ENCODE data around the gene PHKA2.

PHKA2 gene

DNA sequence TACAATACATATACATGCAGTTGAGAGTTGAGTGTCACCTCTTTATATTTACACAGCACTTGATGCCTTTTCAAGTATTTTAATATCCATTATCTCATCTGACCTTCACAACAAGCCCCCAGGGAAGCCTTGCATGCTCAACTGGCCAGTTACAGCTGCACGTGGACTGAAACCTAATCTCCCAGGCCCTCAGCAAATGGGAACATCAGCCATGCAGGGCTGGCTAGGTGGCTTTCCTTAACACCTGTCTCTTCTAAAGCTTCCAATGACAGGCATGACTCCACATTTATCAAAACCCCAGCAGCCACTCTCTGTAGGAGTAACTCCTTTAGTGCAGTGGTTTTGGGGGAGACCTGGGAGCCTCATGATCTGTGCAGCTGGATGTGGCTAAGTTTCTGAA is 56.4 kb downstream of the PHKA2 start:
- DNase-seq = no peak

DNA sequence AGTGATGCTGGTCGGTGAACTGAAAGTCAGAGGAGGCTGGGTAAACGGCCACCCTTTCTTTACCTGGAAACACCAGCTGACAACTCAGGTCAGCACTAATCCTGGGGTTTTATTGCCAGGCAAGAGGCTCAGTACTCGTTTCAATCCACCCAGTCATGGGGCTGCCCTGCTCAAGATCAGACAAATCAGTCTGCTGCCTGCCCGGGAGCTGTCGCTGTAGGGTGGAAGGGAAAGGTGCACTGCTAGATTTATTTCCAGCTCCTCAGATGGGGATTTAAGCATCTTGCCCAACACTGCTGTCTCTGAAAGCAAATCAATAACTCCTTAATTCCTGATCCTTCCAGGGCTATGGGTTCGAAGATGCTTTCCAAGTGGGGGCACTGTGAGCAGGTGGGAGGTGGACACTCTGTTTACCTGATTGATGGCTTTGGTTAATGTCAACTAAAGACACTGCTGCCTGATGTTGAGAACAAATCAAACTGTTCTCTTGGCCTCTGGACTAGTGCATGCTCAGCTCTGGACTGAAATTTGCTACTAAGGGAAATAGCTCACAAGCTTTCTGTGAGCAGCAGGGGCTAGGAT is 59.3 kb downstream of the PHKA2 start:
- DNase-seq = no peak

DNA sequence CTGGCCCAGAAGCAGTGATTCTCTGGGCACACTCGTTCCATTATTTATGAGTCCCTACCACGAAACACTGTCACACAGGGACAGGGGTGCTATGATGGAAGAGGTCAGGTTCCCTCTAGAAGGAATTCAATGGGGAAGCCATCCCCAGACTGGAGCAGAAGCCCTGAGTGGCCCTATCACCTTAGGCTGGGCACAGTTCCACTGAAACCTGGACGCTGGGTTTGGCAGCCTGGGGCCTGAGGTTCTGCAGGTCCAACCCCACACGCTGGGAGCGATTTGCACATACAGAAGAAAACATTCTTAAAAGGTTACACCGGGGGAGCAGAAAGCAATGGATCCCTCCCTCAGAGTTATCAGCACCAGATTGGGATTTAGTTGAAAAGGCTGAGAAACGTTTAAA is 63.3 kb downstream of the PHKA2 start:
- no peak for DNase-seq

DNA sequence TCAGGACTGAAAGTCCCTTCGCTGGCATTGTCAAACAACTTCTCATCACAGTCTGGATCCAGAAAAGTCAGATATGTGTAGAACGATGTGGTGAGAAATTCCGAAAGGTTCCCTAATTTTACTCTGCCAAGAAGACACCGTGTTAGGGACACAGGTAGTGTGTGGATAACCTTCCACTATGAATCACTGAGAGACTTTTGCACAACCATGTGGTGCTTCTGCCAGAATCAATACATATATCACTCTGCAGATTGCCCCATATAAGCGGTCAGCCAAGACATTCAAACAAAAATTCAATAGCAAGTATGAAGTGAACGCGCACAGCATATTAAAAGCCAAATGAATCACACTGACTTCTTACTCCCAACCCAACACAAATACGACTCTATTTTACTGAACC is 63.8 kb downstream of the PHKA2 start:
- DNase-seq = no peak

DNA sequence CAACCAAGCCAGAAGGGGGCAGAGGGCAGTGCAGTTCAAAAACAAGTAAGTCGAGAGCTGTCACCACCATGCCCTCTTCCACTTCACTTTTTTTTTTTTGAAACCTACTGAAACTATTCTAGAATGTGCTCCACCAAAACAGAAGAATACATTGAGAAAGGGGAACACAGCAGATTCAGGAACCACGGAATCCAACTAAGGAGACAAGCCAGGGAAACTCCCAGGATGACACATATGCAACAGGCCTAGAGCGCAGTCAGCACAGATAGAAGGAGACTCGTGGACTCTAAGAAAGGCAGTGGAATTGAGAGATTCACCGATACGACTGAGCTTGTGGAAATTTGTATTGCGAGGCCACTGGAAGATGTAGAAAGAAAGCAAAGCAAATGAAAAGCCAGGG is 66.1 kb downstream of the PHKA2 start:
- DNase-seq = no peak

DNA sequence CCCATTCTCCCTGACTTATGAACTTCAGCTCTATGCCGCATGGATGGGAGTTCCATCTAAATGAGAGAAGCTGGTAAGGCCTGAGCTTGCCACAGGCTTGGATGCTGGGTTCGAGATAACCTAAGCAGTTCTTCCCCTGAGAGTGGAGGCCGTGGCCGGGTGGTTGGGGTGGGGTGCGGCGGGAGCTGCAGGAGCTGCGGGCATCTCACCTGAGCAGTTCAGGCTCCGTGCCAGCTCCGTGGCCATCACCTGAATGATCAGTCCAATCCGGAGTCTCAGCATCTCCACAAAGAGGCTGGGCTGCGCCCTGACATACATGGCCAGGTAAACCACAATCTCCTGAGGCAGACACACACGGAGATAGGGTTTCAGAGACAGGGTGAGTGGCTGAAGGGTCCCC is 77.6 kb downstream of the PHKA2 start:
- DNase-seq = no peak

DNA sequence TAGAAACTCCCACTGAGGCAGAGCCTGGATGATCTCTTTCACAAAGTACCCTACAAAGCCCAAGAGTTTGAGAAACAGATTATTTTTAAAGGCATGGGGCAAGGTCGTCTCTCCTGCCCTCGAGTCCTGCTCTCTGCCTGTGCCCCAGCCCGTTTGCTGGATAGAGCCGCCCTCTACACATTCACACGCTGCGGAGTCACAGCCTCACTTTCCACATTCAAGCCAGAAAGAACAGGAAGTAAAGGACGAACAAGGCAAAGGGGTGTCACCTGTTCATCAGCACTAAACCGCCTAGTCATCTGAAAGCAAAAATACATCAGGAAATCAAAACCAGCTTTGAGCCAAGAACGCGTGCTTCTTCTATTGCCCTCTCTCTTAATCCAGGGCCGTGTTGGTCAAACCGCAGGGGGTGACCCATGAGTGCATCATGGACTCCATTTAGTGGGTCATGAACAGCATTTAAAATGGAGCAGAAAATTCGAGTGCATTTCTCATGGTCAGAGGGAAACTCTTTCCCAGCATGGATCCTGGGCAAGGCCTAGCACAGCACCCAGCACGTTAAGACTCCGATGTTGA is 83.4 kb downstream of the PHKA2 start:
- no peak for DNase-seq

DNA sequence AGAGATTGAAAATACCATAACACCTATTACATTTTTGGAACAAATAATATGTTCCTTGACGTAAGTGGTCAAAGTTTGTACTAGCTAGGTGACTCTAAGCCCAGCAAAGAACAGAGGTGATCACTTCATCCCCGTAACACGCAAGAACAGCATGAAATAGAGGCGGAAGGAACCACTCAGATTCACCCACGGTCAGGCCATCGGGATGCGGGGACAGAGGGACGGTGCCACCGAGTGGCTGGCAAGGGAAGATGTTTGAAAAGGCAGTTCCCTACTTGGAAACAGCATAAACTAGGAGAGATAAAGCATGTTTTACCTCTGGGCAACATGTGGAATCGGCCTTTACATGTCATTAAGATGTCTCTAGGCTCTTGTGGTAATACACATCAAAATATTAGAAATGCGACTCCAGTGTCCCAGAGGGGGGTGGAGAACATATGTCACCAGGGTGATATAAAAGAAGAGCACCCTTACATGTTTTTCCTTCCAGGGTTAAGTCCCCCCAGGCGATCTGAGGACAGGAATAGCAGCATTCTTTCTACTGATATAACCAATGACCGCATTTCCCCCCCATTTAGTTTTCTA is 84.0 kb downstream of the PHKA2 start:
- DNase-seq = no peak

DNA sequence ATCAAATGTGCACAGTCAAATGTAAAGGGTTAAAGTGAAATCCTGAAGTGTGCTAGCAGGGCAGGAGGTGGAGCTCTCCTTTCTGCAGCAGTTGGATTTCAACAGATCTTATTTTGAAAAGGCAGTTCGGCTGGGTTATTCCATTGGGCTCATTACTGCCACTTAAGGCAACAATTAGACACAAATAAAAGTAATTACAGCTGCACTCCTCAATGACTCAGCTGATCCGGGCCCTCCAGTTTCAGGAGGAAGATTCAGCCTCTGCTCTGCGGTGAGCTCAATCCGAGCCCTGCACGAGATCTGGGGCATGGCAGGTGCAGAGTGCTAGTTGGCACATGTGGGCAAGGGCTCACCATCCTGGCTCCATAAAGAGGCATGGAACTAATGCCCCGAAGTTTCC is 85.4 kb downstream of the PHKA2 start:
- no peak for DNase-seq

DNA sequence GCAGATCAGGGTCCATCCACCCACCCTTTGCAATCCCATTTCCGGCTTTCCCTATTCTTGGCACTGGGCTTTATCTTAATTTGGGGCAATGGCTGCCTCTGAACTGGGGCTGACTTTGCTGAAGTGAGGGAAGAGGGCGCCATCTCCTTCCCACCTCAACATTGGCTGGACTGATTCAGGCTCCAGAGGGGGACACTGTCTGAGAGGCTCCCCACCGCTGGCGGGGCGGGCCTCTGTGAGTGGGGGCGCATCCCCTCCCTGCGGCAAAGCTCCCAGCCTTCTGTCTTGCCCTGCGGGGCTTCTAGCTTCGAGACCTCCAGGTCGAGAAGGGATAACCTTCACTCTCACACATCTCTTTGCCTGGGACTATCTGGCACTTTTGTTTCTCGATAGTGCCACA is 85.8 kb downstream of the PHKA2 start:
- DNase-seq = no peak

DNA sequence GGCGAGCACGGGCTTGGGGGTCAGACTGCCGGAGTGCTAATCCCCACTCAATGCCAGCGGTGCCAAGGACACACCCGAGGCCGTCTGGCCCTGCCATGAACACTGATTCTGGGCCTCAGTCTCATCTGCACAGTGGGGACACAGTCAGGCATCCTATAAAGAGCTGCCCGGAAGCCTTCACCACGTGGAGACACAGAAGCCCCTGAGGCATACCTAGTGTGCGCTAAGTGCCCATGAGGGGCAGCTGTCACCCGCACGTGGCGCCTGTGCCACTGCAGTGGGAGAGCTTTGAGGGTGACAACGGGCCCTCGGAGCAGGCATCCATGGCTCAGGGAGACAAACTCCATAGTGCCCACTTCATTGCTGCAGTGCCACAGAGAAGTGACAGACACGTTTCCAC is 86.3 kb downstream of the PHKA2 start:
- DNase-seq = no peak

DNA sequence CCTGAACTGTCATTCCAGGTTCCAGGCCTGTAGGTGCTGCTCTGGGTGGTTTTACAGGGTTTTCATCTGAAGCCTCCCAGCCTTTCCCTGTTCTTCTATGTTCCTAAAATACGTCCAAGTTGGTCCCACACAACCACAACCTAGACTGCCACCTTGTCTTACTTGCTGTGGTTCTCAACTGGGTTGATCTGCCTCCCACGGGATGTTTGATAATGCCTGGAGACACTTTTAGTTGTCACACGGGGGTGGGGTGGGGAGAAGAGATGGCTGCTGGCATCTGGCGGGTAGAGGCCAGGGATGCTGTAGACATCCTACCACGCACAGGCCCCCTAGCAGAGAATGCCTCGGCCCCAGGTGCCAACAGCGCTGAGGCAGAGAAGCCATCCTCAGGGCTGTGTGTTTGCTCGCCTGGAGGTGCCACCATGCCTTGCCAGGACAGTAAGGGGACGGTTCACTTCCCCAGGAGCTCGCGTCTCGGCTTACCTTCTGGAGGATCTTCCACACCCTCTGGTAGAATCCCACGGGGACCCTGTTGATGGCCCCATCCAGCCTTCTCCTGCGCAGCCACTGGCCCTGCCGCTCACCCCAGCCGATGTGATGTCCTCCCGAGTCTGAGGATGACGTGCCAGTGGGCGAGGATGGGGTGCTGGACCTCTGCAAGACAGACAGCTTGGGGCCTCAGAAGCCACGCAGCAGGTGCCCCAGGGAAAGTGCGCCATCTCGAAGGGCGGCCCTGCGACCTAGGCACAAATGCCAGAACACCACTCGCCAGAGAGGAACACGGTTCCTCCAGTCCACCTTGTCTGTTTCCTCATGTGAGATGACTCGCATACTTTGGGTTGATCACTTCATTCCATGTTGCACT is 87.0 kb downstream of the PHKA2 start:
- DNase-seq = no peak

DNA sequence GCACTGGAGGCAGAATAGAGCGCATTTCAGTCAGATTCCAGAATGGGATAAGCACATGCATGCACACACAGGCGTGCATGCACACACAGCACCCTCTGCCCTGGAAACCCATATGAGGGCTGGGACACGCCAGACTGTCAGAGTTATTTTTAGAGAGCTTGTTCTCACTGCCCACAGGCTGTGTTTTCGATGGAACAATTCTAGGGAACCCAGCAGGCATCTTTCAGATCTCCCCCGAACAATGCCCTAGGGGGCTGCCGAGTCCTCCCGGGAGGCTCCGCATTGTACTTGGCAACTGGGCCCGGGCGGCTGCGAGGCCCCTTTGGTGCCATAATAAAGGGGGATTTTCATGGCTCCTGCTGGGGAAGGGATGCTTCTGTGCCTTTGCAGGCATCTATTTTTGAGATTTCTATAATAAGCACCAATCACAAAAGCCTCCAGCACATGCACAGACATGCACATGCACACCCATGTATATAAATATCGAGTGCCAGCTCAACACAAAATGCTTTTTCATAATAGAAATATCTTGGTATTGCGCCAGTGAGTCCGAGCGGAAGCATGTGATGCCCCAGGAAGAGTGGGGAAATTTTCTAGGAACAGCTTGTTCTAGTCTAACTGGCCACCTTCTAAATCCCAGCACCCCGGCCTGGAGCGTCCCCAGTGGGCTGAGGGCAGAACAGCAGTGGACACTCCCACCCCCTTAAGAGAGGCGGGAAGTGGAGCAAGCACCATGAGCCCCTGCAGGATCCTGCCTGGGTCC is 88.5 kb downstream of the PHKA2 start:
- no peak for DNase-seq

DNA sequence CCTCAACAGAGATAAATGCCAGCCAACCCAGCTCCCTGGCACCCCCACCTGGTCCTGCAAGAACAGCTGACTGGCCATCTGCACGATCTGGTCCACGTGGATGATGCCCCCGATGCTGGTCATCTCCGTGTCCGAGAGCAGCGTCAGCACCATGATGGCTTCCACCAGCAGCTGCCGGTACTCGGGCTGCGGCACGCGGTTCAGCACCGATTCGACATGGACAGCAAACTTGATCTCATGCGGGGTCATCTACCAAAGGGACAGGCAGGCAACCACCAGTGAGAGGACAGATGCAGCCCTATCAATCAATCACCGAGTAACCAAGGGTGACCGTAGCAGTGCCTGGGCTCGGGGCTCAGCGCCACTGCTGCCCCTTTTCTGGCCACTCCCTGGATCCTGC is 89.8 kb downstream of the PHKA2 start:
- DNase-seq = no peak

DNA sequence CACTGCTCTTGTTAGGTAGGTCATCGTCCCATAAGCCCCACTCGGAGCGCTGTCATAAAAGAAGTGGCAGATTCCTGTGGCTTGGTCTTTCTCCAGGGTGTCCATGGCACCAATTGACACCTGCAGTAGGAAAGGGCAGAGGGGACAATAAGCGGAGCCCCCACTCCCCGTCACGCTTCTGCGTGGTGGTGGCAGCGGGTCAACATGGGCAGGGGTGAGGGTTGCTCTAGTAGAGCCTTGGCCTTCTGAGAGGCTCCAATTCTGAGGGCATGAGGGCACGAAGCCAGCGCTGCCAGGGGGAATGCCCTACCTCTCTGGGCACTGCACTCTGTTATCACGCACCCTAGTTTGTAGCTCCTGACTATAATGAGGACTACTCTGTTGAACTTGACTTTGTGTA is 90.4 kb downstream of the PHKA2 start:
- DNase-seq = no peak

DNA sequence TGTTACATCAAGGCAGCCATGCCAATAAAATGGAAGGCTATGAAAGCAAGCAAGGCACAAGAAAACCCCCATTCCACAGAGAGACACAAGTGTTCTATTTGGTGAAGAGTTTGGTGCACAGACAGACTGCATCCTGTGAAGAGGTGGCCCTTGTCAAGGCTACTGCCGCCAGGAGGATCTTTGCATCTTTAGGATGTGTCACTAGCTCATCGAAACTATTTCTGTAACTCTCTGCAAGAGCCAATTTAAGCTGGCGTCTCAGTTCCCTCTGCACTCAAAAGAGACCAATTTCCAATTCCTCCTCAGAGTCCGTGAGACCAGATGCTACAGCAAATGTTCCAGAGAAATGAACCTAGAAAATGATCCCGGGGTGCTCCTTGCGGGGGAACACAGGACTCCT is 91.0 kb downstream of the PHKA2 start:
- DNase-seq = no peak

DNA sequence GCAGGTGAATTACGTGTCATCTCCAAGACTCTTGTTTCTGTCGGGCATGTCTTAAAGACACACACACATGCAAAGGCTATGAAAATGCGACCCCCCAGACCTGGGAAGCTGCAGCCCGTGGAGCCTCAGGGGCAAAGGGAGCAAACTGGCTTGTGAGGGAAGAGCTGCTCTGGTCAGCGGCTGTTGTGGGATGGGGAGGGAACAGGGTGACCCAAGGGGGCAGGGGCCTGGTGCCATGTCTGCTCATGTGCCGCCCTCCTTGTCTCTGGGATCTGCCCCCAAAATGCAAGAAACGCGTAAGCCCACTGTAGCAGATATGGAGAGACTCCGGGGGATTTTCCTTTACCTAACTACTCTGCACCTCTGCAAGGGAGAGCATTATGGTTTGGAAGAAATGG is 92.4 kb downstream of the PHKA2 start:
- no peak for DNase-seq

DNA sequence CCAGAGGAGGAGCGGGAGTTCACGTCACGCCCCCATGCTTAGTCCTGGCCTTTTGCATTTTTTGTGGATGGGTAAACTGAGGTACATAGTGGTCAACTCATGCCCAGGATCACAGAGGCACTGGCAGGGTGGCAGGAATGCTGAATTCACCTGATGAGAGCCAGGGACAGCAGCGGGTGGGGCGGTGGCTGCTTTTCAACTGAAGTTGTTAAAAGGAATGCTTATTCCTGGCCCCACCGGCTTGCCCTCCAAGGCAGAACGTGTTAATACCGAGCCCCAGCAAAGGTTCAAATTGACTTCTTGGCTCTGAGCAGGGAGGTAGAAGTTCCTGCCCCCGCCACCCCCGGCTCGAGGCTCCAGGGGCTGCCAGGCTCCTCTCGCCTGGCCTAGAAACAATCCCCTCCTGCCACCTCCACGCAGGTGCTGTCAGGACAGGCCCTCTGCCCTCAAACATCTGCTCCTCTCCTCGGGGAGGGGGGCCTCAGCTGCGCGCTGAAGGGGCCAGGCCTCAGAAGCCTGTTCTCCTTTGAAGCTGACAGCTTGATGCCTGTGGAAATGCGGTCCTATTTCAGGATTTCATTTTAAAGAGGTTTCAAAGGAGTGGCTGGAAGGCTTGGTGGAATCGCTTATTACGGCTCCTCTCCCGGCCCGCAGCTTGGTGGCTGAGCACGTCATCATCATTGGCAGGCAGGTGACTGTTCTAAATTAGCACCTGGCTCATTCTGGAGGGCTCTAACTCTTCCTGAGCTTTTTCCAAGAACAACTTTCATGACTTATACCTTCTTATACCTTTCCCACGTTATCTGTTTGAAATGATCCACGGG is 93.0 kb downstream of the PHKA2 start:
- DNase-seq = no peak

DNA sequence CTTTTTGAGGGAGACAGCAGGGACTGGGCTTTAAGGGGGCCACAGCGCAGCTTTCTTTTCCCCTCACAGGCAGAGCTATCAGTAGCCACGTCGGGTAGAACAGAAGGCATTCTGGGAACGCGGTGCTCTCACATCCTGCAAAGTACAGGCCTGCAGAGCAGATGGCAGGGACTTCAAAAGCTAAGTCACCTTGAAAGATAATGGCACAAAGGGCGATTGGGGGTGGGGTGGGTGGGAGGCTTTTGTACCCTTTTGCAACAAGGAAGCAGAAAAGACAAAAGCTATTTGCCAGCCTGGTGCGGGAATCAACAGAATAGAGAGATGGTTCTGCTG is 93.9 kb downstream of the PHKA2 start:
- no peak for DNase-seq

DNA sequence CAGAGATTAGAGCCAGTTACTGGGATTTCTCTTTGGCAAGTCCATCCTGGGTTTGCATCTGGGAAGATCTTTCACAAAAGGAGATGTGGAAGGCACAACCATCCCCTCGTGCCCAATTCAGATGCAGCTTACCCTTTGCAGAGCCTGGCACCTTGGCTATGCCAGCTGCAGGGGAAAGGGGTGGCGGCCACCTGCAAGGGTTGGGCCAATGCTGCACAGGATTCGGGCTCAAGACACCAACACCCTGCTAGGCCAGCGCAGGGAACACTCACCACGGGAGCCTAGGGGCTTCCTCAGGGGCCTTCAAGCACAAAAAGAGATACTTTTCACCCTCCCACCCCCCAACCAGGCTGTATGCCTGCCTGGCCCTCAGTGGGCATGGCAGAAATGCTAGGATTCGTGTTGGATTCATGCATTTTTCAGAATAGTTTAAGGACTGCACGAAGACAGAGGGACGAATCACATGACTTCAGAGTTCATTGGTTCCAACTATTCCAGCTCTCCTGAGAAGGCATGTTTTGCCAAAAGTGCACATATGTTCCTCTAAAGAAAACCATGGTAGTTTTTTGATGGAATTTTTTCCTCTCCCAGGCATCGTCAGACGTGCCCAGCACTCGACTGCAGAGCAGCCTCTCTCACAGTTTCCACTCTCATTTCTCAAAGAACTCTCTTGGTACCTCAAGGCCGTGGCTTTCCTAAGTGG is 94.4 kb downstream of the PHKA2 start:
- no peak for DNase-seq

DNA sequence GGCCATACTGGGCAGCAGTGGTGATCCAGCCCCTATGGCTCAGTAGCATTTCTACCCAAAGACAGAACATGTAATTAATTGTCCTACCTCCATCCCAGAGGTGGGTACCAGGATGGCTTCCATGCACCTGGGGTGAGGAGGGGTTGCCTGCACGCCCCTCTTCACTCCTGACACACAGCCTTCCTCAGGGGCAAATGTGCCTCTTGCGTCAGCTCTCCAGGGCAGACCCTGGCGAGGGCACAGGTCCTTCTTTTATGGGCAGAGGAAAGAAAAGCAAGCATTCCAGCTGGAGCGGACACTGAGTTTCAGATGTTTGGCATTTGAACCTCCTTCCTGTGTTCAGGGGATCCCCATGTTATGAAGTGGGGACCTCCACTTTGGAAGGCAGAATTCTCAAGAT is 95.6 kb downstream of the PHKA2 start:
- no peak for DNase-seq

DNA sequence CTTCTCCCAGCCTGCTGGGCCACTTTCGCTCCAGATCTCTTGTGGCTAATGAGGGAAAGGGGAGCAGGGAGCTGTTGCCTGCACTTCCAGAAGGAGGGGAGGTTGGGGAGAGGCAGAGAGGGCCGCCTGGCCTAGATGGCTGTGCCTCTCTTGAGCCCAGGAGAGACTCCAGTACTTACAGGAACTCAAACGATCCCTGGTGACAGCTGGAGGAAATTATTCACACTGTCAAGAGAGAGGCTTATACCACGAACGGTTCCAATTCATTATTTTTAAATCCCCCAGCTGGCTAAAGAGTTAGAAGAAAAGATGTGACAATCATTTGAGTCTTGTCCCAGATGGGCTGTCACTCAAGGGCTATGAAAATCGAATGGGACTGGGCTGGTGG is 96.1 kb downstream of the PHKA2 start:
- no peak for DNase-seq
